CD4-positive, alpha-beta T cell treated with Interleukin-21 for 1 hour (primary cell): Measurements from ENCODE around the gene MYLK.

Experiments
- DNase-seq: peaks from one replicate; pipeline ENCODE4 v3.0.0-alpha.2; 2020

Gene MYLK

DNA sequence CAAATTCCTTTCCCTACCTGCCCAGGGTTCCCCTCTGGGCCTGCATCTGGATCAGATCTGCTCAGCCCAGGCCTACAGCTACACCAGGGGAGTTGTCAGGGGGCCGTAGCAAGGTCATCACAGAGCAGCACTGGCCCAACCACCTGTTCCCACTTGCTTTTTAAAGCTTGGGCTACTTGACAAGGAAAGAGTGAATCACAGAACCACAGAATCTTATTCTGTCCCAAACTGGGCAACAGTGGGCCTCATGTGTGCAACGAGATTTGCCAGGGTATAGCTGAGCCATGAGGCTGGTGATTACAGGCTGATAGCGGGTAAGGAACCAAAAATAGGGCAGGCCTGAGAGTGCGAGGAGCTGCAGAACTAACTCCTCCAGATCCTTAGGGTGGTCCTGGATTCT, 66.7 kb downstream of the MYLK start:
- no peak for DNase-seq

GRCh38 chr3:123816673-123817207, 67.4 kb downstream of the MYLK start:
- no peak for DNase-seq

DNA sequence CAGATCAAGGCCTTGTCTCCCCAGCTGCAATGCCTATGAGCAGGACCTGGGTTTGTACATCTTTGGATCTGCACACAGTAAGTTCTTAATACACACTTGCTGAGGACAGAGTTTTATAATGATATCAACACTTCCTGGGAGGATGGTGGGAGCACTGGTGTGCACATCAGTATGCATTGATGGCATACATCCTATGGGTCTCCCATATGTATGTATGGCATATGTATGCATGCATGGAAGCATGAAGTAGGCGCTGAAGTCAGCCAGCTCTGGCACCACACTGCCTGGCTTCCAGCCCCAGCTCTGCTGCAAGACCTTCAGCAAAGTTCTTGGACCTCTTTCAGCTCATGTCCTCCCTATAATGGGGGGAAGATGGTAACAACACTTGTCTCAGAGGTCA, 68.2 kb downstream of the MYLK start:
- no peak for DNase-seq

- no peak for DNase-seq
Measured at GRCh38 chr3:123813876-123814275, 70.3 kb downstream of the MYLK start.

DNA sequence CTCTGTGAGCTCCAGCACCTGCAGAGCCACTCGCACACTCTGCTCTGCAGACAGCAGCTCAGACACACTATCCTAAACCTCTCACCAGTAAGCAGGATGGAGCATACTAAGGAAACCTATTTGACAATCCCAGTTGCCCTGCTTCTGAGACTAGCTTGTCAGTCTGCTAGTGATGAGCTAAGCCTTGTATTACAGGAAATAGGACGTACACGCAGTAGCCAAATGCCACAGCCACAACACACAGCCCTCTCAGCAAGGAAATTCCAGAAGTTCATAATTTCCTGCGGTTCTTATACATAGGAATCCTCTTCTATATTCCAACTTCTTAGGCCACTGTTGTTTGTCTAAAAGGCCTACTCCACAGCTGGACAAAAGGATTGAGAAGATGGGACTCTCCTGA, 74.5 kb downstream of the MYLK start:
- no peak for DNase-seq

DNA sequence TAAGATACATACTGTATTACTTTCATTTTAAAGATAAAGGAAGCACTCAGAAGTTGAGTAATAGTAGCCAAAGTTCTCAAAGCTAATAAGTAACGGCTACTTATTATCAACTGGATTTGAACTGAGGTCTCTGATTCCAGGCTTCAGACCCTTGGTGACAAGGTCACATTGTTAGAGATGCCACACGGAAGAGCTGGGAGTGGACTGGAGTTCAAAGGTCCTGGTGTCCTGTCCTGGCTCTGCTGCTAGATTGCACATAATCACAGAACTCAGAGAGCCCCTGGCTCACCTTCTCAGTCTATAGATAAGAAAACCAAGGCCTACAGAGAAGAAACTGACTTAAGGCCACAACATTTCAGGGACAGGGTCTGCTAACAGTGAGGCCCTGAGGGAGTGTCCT, 75.3 kb downstream of the MYLK start:
- DNase-seq: no peak

DNA sequence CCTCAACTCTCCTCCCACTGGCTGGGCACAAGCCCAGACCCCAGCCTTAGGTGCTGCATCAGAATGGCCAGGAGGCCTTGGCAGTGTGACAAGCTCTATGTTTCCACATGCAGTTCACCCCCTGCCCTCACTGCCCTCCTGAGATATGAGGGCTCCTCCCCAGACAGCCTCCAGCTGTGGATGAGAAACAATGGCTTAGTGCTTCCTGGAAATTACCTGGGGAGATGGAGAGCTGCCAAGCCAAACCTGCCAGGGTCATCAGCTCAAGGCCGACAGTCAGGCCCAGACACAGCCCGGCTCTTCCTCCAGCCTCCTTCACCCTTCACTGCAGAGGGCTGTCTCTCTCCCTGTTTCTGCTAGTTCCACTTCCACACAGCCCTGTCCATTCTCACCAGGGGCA, 76.3 kb downstream of the MYLK start:
- DNase-seq: no peak

DNA sequence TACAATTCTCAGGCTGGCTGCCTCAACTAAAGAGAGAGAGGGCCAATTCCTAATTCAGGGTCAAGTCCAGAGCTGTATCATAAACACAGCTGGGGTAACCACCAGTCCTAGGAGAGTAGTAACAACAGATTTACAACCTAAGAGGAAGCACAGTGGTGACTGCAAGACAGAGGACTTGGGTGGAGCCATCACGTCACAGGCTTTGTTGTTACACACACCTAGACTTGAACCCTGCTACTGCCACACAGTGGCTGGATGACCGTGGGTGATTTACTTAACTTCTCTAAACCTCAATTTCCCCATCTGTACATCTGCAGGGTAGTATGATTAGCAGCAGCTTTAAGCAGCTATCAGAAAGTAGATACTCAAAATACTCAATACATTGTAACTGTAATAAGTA, 78.6 kb downstream of the MYLK start:
- no peak for DNase-seq

DNA sequence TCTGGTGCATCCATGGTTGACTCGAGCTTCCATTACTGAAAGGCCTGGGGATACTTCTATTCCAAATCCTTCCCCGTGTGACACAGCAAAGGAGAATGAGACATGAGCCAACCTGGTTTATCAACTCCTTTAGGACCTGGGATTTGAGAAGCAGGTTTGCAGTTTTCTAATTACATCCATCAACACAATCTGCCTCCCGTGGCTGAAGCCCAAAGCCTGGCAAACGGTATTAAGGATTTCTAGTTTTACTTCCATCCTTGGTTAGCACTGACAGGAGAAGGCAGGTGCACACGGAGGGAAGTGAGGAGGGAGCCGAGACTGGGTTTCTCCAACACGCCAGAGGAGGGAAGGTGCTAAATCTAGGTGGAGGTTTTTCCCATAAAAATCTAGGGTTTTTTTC, 79.0 kb downstream of the MYLK start:
- DNase-seq: no peak

DNA sequence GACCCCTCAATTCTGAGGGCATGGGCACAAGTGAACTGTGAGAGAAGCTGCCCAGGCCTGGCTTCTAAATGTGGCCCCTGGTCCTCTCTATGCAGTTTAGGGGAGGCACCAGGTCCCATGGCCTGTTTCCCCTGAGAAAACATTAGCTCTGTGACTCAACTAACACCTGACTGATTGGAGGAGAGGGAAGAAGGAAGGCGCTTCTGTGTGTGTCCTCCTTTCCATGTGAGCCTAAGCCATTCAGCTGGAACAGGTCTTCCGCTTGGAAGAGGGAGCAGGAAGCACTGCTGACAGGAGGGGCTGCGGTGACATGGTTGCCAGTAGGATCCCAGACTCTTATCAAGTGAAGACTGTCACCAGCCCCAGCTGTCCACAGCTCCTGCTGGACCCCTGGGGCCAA, 79.5 kb downstream of the MYLK start:
- DNase-seq: no peak

GRCh38 chr3:123803521-123803920, 80.6 kb downstream of the MYLK start:
- no peak for DNase-seq

DNA sequence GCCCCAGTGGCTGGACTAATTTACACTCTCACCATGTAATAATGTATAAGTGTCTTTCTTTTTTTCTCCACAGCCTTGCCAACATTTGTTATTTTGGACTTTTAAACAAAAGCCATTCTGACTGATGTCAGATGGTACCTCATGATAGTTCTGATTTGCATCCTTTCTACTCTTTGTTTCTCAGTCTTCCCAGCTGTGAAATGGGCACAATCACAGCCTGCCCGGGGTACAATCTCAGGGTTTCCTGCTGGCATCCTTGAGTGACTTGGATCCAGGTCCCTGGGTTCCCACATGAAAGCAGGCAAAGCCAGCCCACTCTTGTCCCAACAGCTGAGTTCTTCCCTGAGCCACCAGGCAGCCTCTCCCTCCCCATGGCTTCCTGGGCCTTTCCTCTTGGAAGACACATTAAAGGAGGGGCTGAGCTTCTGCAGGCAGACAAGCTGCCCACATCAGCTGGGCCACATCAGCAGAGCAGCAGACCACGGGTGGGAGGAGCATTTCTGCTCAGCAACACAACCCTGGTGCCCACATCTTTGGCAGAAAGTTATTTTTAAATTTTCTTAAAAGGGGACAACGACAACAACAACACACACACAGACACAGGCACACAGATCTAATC, 82.0 kb downstream of the MYLK start:
- no peak for DNase-seq

- no peak for DNase-seq
Measured at GRCh38 chr3:123801474-123801873, 82.7 kb downstream of the MYLK start.

DNA sequence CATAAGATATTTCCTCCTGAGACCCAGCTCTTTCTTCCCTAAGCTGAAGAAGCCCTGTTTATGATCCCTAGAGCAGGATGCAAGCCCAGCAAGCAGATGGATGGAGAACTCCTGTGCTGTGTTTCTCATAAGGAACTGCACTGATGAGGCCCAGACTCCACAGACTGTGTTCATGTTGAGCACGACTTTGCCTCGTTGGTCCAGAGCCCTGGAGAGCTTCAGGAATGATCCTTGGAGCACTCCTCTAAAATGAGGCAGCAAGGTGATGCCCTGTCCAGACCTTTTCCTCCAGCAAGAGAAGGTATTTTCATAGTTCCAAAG, 83.8 kb downstream of the MYLK start:
- no peak for DNase-seq

GRCh38 chr3:123799544-123800361, 84.4 kb downstream of the MYLK start:
- no peak for DNase-seq

- DNase-seq: no peak
Measured at GRCh38 chr3:123798550-123798949, 85.6 kb downstream of the MYLK start.

- DNase-seq: no peak
Measured at GRCh38 chr3:123795471-123796251, 88.5 kb downstream of the MYLK start.

DNA sequence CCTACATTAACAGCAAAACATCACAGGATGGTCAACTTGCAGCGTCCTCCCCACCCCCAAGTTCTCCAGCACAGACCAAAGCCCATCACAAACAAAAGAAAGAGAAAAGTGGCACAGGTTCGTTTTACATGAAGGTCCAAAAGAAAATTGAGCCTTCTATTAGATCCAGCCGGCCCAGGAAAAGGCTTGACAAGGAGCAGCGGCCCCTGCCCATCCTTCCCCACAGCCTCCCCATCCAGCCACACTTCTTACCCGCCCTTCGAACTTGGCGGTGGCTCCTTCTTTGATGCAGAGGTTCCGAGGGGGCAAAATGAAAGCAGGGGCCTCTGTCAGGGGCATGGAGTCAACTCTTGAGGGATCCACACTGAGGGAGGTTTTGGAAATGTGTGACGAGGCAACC, 90.7 kb downstream of the MYLK start:
- no peak for DNase-seq

DNA sequence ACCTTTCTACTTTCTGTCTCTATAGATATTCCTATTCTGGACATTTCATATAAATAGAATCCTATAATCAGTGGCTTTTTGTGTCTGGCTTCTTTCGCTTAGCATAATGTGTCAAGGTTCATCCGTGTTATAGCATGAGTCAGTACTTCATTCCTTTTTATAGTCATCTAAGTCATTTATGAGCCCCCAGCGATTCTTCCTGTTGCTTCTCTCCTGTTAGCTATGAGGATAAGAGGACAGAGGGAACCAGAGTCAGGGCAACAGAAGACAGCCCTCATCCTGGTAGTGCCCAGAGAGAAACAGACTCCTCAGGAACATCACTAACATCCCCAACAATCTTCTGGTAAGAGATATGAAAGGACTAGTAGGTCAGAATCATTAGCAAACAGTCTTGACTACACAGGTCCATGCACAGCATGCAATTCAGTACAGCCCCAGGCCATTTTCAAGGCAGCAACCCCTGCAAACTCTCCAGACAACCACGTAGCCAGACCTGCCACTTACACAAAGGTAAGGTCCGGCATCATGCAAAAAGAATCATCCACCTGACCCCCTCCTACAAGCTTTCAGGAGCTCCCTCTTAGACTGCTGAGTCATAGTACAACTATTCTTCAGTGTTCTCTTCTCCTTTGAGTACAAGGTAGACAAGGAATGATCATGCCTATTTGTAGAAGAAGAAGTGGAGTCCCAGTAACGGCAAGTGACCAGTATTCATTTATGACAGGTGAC, 91.5 kb downstream of the MYLK start:
- no peak for DNase-seq

DNA sequence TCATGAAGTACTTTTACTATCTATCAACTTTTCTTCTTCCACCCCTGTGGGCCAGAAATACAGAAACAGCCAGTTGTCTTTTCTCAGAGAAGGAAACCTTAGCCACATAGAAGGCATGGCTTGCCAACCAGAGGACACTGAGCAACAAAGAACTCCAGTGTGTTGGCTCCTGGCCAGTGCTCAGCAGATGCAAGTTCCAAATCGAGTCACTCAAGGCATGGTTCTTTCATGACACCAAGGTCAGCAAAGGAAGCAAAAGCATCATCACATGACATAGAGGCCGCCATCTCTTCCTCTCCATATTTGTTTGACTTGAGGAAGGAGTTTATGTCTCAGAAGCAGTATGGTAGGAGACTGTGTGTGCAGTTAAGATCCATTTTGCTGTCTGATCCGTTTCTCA, 92.2 kb downstream of the MYLK start:
- DNase-seq: no peak

DNA sequence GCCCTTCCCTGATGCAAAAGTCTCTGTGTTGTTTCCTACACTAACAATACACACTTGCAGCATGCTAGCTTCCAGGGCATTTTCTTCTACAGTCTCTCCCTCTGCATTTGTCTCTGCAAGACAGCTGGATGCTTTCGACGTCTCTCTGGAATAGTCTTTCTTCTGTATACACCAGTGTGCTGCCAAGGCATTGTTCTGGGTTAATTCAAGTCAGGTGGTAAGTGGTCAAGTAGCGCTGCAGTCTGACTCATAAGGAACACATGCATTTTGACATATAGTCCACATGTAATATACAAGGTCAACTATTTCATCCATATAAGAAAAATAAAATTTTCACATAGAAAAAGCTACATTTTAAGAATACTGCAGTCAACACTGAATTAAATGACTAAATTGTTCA, 92.7 kb downstream of the MYLK start:
- no peak for DNase-seq

GRCh38 chr3:123791073-123791370, 93.1 kb downstream of the MYLK start:
- DNase-seq: no peak

GRCh38 chr3:123790254-123791072, 93.7 kb downstream of the MYLK start:
- DNase-seq: no peak
